Fibroblast of the aortic adventitia (primary cell): ENCODE measurements around the gene SCGB1C2. TPM values are rescaled to one million over a fixed set of nuclear protein-coding genes. Genes with fewer than 3 reads are reported as not detected.
A peak's percentile ranks its signal among the peaks of the same experiment; 100 is the strongest.

Experiments
- DNase-seq: peaks from one replicate; pipeline ENCODE4 v3.0.0-alpha.2; 2010; ENCODE audit warnings: low read depth
- H3K4me3 ChIP-seq: 2 replicates; pipeline ENCODE4 v1.5.1; 2011; ENCODE audit warnings: low read depth, mild to moderate bottlenecking, control low read depth, low read length, moderate library complexity
- total RNA-seq: library from RNA; depleted of rRNA; stranded (reverse); fragments of >200 nt; gene quantifications from 2 replicates; pipeline ENCODE4 v1.2.3, GENCODE V29; 2012; ENCODE audit warnings: low replicate concordance
- TF ChIP-seq, protein P1 (sequence below): IDR thresholded peaks from 2 replicates; pipeline ENCODE4 v1.5.1; 2011; ENCODE audit warnings: mild to moderate bottlenecking, low read length, control low read depth, inconsistent platforms; ENCODE audit not compliant: insufficient read depth

The SCGB1C2 gene
- total RNA-seq, 1 donor = not detected

DNA sequence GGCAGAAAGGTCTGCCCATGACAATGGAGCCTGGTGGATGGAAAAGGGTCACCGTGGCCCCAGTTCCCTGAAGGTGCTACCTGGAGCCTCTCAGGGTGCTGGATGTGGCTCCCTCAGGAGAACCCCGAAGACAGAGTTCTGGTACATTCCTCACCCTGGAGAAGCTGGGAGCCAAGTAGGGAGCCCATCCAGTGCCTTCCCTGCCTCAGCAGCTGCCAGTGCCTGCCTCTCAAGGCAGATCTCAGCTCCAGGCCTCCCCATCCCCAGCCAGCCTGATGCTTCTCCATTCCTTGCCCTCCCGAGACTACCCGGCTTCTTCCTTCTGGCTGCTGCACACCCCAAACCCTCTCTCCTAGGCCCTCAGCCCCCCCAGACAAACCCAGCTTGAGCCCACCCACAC, 20.5 kb downstream of the SCGB1C2 start:
- no peak overlapping the region for H3K4me3 ChIP-seq
- TF ChIP-seq, protein P1, sequence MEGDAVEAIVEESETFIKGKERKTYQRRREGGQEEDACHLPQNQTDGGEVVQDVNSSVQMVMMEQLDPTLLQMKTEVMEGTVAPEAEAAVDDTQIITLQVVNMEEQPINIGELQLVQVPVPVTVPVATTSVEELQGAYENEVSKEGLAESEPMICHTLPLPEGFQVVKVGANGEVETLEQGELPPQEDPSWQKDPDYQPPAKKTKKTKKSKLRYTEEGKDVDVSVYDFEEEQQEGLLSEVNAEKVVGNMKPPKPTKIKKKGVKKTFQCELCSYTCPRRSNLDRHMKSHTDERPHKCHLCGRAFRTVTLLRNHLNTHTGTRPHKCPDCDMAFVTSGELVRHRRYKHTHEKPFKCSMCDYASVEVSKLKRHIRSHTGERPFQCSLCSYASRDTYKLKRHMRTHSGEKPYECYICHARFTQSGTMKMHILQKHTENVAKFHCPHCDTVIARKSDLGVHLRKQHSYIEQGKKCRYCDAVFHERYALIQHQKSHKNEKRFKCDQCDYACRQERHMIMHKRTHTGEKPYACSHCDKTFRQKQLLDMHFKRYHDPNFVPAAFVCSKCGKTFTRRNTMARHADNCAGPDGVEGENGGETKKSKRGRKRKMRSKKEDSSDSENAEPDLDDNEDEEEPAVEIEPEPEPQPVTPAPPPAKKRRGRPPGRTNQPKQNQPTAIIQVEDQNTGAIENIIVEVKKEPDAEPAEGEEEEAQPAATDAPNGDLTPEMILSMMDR = no peak
- no peak for DNase-seq

DNA sequence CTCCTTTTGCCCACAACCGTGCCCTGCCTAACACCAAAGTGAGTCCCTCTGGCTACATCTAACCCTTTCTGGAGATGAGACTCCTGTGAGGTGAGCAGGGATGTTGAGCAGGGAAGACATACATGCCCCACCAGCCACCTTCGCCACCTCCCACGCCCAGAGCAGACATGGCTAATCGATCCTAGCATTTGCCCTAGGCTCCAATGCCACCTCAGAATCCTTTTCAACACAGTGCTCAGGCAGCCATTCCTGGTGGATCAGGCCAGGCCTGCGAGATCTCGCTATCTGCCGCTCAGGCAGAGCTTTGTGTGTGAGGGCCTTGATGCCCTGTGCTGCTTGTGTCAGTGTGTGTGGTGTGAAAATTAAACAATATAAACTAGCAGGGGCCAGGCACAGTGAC, 21.0 kb downstream of the SCGB1C2 start:
- no peak overlapping the region for H3K4me3 ChIP-seq
- DNase-seq = no peak
- TF ChIP-seq, protein P1 = no peak

DNA sequence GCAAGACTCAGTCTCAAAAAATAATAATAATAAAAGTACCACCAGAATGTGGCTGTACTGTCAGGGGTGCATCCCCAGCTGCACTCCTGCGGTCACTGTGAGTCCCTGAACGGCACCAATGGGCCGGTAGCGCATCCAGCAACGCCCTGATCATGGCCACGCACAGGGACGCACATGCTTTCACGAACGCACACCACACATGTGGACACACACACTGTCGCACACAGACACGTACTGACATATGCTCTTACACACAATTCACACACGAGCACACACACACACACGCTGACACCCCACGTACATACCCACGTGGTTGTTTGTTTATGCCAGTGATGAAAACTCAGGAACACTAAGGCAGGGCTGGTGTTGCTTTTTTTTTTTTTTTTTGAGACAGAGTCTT, 22.2 kb downstream of the SCGB1C2 start:
- TF ChIP-seq, protein P1 = no peak
- DNase-seq = no peak
- no peak overlapping the region for H3K4me3 ChIP-seq

DNA sequence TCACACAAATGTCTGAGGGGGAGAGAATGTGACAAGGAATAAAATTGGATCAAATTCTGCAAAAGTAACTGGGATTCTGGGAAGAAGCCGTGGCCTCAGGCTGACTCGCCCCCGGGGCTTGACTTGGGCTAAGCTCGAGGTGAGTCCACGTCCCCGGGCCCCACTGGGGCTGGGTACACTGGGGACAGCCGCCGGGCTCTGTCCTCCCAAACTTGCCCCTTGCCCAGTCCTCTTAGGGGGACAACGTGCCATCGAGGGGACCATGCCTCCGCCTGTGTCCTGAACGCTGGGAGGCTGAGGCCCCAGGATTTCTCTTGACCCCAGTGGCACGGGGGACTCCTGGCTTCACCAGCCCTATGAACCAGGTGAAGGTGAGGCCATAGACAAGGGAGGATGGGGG, 23.0 kb downstream of the SCGB1C2 start:
- TF ChIP-seq, protein P1 = no peak
- H3K4me3 ChIP-seq = no peak overlapping the region
- DNase-seq = no peak

DNA sequence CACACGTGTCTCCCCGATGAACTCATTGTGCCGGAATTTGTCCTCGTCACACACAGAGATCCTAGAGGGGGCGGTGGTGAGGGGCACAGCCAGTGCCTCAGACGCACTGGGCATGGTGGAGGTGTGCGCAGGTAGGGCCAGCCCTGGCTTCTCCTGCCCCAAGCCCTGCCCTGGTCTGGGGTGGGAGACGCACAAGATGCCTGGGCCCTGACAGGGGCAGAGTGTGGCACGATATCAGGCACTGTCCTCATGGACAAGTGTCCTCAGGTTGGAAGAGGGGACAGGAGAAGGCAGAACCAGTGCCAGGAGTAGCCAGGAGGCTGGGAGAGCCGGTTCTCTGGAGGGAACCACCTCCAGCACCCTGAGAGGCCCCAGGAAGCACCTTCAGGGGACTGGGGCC, 24.1 kb downstream of the SCGB1C2 start:
- TF ChIP-seq, protein P1 = no peak
- no peak for DNase-seq
- H3K4me3 ChIP-seq = no peak overlapping the region

DNA sequence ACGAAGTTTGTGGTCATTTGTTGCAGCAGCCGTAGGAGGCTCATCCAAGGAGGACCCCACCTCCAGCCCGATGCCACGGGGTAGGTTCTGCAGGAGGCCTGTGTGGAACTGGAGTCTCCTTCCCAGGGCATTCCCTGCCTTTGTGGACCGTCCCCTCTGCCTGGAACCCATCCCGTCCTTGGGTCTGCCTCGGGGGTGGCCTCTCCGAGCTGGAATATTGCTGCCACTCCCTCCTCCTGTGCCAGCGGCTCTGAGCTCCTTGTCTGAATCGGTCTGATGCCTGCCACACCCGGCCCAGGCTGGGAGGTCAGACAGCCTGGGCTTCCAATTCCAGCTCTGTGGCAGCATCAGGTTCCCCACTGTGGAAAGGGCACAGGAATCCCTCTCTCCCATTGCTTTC, 25.3 kb downstream of the SCGB1C2 start:
- DNase-seq = no peak
- TF ChIP-seq, protein P1 = no peak
- no peak overlapping the region for H3K4me3 ChIP-seq

DNA sequence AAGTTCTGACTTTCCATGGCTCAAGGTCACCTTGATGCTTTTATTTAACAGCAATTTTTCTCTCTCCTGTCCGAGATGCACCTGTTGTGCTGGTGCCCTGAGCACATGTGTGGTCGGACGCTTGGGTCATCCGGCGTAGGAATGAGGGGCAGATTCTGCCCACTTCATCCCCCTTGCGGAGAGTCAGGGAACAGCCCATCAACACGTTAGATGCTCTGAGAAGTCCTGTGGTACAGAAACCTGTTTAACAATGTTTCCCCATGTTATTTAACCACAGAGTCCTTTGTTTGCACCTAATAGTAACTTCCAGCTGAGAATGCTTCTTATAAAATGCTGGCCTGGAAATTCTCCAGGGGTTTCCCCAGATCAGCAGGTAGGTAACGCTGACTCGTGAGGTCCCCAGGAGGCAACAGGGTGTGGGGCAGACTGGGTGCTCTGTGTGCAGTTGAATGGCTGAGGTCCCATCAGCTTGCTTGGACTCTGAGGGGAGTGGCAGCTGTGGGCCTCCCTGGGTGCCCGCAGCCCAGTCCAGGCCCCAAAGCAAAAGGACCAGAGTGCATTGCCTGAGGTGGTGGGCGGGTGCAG, 26.2 kb downstream of the SCGB1C2 start:
- DNase-seq = no peak
- TF ChIP-seq, protein P1 = peak; percentile 14
- no peak overlapping the region for H3K4me3 ChIP-seq
